HepG2 (cell line): ENCODE measurements around the gene ACSL3. TPM values are rescaled to one million over a fixed set of nuclear protein-coding genes. Genes with fewer than 3 reads are reported as not detected.

Experiments
- ATAC-seq: fragments of 200-7000 bp; cut with Tn5 transposase; 3 replicates; pipeline ENCODE4 v1.9.1; 2020; ENCODE audit warnings: mild to moderate bottlenecking, moderate library complexity
- BruUV-seq: library from RNA; stranded (reverse); fragments of 400-500 nt; replicated peaks from 2 replicates; lab custom pipeline; 2021; lab: Mats Ljungman, UMichigan
- CTCF ChIA-PET: fragments of 300-600 bp; formaldehyde crosslinking; extraction: SDS; loops from one replicate; lab custom pipeline; 2021; ENCODE audit warnings: low total read pairs, inconsistent platforms, low intra/inter-chr PET ratio; lab: Yijun Ruan, JAX
- POLR2A ChIA-PET: fragments of 350-600 bp; sonication (Branson Sonifier 250); formaldehyde crosslinking; loops from one replicate; lab custom pipeline; 2020; ENCODE audit warnings: antibody characterized with exemption, inconsistent platforms; lab: Yijun Ruan, JAX
- DNase-seq: peaks from one replicate; pipeline ENCODE4 v3.0.0-alpha.2; 2015; ENCODE audit warnings: low spot score
- FAIRE-seq: peaks from 3 replicates; lab custom pipeline; 2011; peaks lifted over from hg19 to GRCh38; lab: Jason Lieb, UNC
- H2AFZ ChIP-seq: one replicate; pipeline ENCODE4 v1.6.1; 2011; ENCODE audit warnings: low read length, inconsistent platforms
- H3K27ac ChIP-seq: fragments of 300-600 bp; 3 replicates; pipeline ENCODE4 v1.8.0; 2011; ENCODE audit warnings: mixed run types, mild to moderate bottlenecking, mixed read lengths, low read length, inconsistent platforms; ENCODE audit not compliant: insufficient read depth; ENCODE audit errors: extremely low read length
- H3K27me3 ChIP-seq, 2 experiments: fragments of 200-600 bp in 1 of 2; 2 replicates in 1 of 2; 3 replicates in 1 of 2; pipeline versions ENCODE4 v1.6.0 to v1.8.0; 2011; ENCODE audit warnings: low read length in 2 of 2, mild to moderate bottlenecking in 2 of 2, moderate library complexity in 2 of 2, inconsistent platforms in 1 of 2; ENCODE audit not compliant: insufficient read depth in 2 of 2, control insufficient read depth in 1 of 2
- H3K36me3 ChIP-seq, 2 experiments: fragments of 200-600 bp in 1 of 2; replicated peaks in 1 of 2; 2 replicates in 1 of 2; 3 replicates in 1 of 2; pipeline versions ENCODE4 v1.5.1 to v1.8.0; 2011; ENCODE audit warnings: low read length in 2 of 2, inconsistent platforms in 1 of 2; ENCODE audit not compliant: insufficient read depth in 2 of 2, control insufficient read depth in 1 of 2
- H3K4me1 ChIP-seq: 2 replicates; pipeline ENCODE4 v1.5.1; 2012; ENCODE audit warnings: low read length, inconsistent platforms; ENCODE audit not compliant: insufficient read depth
- H3K4me2 ChIP-seq: 2 replicates; pipeline ENCODE4 v1.6.0; 2011; ENCODE audit warnings: low read depth, low read length, inconsistent platforms
- H3K4me3 ChIP-seq, 3 experiments: fragments of 200-600 bp in 1 of 3; sonication (generic), shearing (Covaris generic) in 1 of 3; replicated peaks in 1 of 3; 2 replicates each; pipeline ENCODE4 v1.5.1; 2011 to 2016; ENCODE audit warnings: low read length in 3 of 3, inconsistent platforms in 2 of 3, low read depth in 2 of 3, mild to moderate bottlenecking in 2 of 3, control low read depth in 1 of 3, mixed read lengths in 1 of 3; ENCODE audit not compliant: insufficient read depth in 1 of 3
- H3K79me2 ChIP-seq: one replicate; pipeline ENCODE4 v1.6.1; 2011; ENCODE audit warnings: low read length, inconsistent platforms; ENCODE audit not compliant: insufficient read depth
- H3K9ac ChIP-seq: 2 replicates; pipeline ENCODE4 v1.6.0; 2011; ENCODE audit warnings: mild to moderate bottlenecking, low read depth, low read length, inconsistent platforms; ENCODE audit not compliant: insufficient read depth
- H3K9me3 ChIP-seq: 2 replicates; pipeline ENCODE4 v1.5.1; 2012; ENCODE audit warnings: mild to moderate bottlenecking, low read length
- H4K20me1 ChIP-seq: 2 replicates; pipeline ENCODE4 v1.6.0; 2011; ENCODE audit warnings: inconsistent platforms, mild to moderate bottlenecking, low read length, moderate library complexity; ENCODE audit not compliant: insufficient read depth
- KAT2B ChIP-seq: fragments of 150-350 bp; IDR thresholded peaks from 2 replicates; pipeline ENCODE4 v1.6.1; 2014; ENCODE audit warnings: low read depth, low read length, borderline replicate concordance
- MAFF ChIP-seq: IDR thresholded peaks from 2 replicates; pipeline ENCODE4 v1.6.1; 2011; ENCODE audit warnings: low read depth, low read length, improper control_type of control experiment
- MAFK ChIP-seq, 2 experiments: IDR thresholded peaks in 1 of 2; conservative IDR thresholded peaks in 1 of 2; 2 replicates each; pipeline ENCODE4 v1.6.1; 2011; ENCODE audit warnings: improper control_type of control experiment in 2 of 2, low read length in 2 of 2
- YEATS4 ChIP-seq: sonication (generic); formaldehyde crosslinking; IDR thresholded peaks from 2 replicates; pipeline ENCODE4 v1.4.0; 2020; ENCODE audit warnings: missing genetic modification reagents, borderline replicate concordance
- ZNF468 ChIP-seq: sonication (generic); formaldehyde crosslinking; IDR thresholded peaks from 2 replicates; pipeline ENCODE4 v1.8.0; 2022; ENCODE audit warnings: mild to moderate bottlenecking, moderate library complexity, missing genetic modification reagents
- WGBS: methylation state at CpG from one replicate; pipeline ENCODE4 v1.1.6; 2017; ENCODE audit warnings: low lambda C conversion rate; 5-methylcytosine and 5-hydroxymethylcytosine counted together
- in situ Hi-C: cut with HindIII; loops from 2 replicates; pipeline ENCODE4 v1.10.0; 2017; ENCODE audit warnings: low pct_unique_long_range_greater_than_20kb; ENCODE audit not compliant: extremely low pct_ligation_motif_present
- intact Hi-C: fragments of 100-400 bp; cut with micrococcal nuclease; formaldehyde crosslinking; loops from one replicate; pipeline ENCODE4 v1.10.0; 2022; ENCODE audit not compliant: unreplicated experiment
- polyA plus RNA-seq, 8 experiments: library from polyadenylated mRNA; depleted of rRNA in 3 of 8; stranded (reverse) in 7 of 8; unstranded in 1 of 8; fragments of >200 nt; fragmentation: Illumina TruSeq in 4 of 8; extraction: Trizol in 4 of 8; gene quantifications; 2 replicates each; pipeline versions ENCODE4 v1.2.1 to v1.2.3, GENCODE V29; 2011 to 2016; ENCODE audit warnings: low read depth in 4 of 8, missing spikeins in 1 of 8, mixed read lengths in 1 of 8; ENCODE audit not compliant: insufficient read depth in 1 of 8
- total RNA-seq, 5 experiments: library from RNA; depleted of rRNA; stranded (reverse); fragments of >200 nt; fragmentation: Illumina TruSeq; extraction: Trizol; gene quantifications; 2 replicates each; pipeline ENCODE4 v1.2.3, GENCODE V29; 2016; ENCODE audit warnings: low read depth in 1 of 5
- TF ChIP-seq, protein P1 (sequence below): IDR thresholded peaks from 2 replicates; pipeline ENCODE4 v1.6.1; 2016; ENCODE audit warnings: mild to moderate bottlenecking

Gene ACSL3
- total and polyA plus RNA-seq, 2 of the 13 experiments (the other 11 are each of a cell fraction or from before 2014, with no cell fraction given), result 305 to 365 TPM

DNA sequence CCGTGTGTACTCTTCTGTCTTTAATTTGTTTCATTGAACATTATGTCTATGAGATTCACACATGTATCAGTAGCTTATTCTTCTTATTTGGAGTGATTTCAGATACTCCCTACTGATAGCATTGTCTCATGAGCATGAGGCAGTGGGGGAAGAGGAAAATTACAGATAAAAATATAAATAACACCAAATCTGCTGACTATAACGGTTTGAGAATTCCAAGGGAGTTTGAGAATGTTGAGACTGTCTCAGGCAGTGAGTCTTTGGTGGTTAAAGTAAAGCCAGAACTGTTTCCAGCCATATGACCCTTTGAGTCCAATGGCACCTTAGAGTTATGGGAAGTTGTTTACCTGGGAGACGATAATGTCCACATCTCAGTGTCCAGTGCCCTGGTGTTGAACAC is 118.6 kb downstream of the ACSL3 start:
- Histone ChIP-seq H3K36me3 (no peaks in the 10 kb centered on the region), H3K4me3 (no peak overlapping the region), H3K9ac (no peak overlapping the region), H3K4me1 (peaks cover 9% of the 10 kb centered on the region; the same call in 1 of the 2 replicates), H3K27me3 (peaks cover 0 to 9% of the 10 kb centered on the region in 2 experiments; a peak in 2 of 5 replicates), H3K9me3 (no peaks in the 10 kb centered on the region), H3K79me2 (no peaks in the 10 kb centered on the region), H4K20me1 (no peaks in the 10 kb centered on the region), H3K4me2 (no peak overlapping the region), H2AFZ (no peak overlapping the region), H3K27ac (no peak overlapping the region)
- WGBS, result 1% methylated on average over 3 of the region's 3 CpGs
- no TSS peak for BruUV-seq
- peak; percentile 60 to 83 for TF ChIP-seq MAFK (conservative IDR thresholded peaks at IDR 0.05 in 1 of 2, IDR thresholded peaks at IDR 0.05 in 1 of 2; ENCODE audit: low read length in 2 of 2)
- TF ChIP-seq, protein P1, sequence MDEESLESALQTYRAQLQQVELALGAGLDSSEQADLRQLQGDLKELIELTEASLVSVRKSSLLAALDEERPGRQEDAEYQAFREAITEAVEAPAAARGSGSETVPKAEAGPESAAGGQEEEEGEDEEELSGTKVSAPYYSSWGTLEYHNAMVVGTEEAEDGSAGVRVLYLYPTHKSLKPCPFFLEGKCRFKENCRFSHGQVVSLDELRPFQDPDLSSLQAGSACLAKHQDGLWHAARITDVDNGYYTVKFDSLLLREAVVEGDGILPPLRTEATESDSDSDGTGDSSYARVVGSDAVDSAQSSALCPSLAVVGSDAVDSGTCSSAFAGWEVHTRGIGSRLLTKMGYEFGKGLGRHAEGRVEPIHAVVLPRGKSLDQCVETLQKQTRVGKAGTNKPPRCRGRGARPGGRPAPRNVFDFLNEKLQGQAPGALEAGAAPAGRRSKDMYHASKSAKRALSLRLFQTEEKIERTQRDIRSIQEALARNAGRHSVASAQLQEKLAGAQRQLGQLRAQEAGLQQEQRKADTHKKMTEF, result no peak
- no peak for TF ChIP-seq ZNF468 (CRISPR knock-in tag)
- peak; percentile 69; the same call in 1 of the 2 replicates for TF ChIP-seq MAFF
- TF ChIP-seq YEATS4, result no peak
- TF ChIP-seq KAT2B, result no peak
- CTCF ChIA-PET, result no interaction called here
- no peak for ATAC-seq
- POLR2A ChIA-PET, result no interaction called here
- in situ Hi-C loops, result no loop called here
- DNase-seq, result no peak
- FAIRE-seq, result no peak
- intact Hi-C loops, result no loop called here
